Activated CD8-positive, alpha-beta T cell treated with anti-CD3 and anti-CD28 coated beads, Interleukin-2, amount 10 ng/mL, durations not matched to agents 7 days and 5 days (primary cell): Measurements from ENCODE around the gene ZMYND19. TPM values are rescaled to one million over a fixed set of nuclear protein-coding genes. Genes with fewer than 3 reads are reported as not detected.
"Not testable (repeated sequence)": the region's sequence is repeated elsewhere in the genome, so short reads cannot be mapped to it uniquely, and the experiment has no call there.

Source experiments
- ATAC-seq: fragments of 150-1000 bp; cut with Tn5 transposase; one replicate; pipeline ENCODE4 v1.10.0; 2021; ENCODE audit warnings: moderate library complexity
- CTCF ChIA-PET: fragments of 350-600 bp; sonication (Branson Sonifier 250); formaldehyde crosslinking; loops from one replicate; lab custom pipeline; 2021; ENCODE audit warnings: antibody characterized with exemption; lab: Charles Lee
- POLR2A ChIA-PET: fragments of 350-600 bp; sonication (Branson Sonifier 250); formaldehyde crosslinking; loops from one replicate; lab custom pipeline; 2021; ENCODE audit warnings: antibody characterized with exemption; lab: Charles Lee
- DNase-seq: peaks from one replicate; pipeline ENCODE4 v3.0.0-alpha.2; 2020
- H3K27ac Mint-ChIP-seq: one replicate; pipeline ENCODE4 v1.8.0; 2021; ENCODE audit warnings: mild to moderate bottlenecking, mixed read lengths
- H3K27me3 Mint-ChIP-seq: one replicate; pipeline ENCODE4 v1.8.0; 2021; ENCODE audit warnings: low read depth, mixed read lengths
- H3K36me3 Mint-ChIP-seq: one replicate; pipeline ENCODE4 v1.8.0; 2021; ENCODE audit warnings: low read depth, mixed read lengths
- H3K4me1 Mint-ChIP-seq: one replicate; pipeline ENCODE4 v1.8.0; 2021; ENCODE audit warnings: low read depth, mixed read lengths
- H3K4me3 Mint-ChIP-seq: one replicate; pipeline ENCODE4 v1.8.0; 2021; ENCODE audit warnings: mild to moderate bottlenecking, mixed read lengths
- H3K9me3 Mint-ChIP-seq: one replicate; pipeline ENCODE4 v1.8.0; 2022; ENCODE audit warnings: mixed read lengths; ENCODE audit not compliant: insufficient read depth
- total RNA-seq, 2 experiments: library from RNA; stranded (reverse); gene quantifications; one replicate each; pipeline ENCODE4 v1.2.3, GENCODE V29; 2021

Gene ZMYND19
- total RNA-seq, 2 experiments from 2014 or later = 35.4 to 38.3 TPM

DNA sequence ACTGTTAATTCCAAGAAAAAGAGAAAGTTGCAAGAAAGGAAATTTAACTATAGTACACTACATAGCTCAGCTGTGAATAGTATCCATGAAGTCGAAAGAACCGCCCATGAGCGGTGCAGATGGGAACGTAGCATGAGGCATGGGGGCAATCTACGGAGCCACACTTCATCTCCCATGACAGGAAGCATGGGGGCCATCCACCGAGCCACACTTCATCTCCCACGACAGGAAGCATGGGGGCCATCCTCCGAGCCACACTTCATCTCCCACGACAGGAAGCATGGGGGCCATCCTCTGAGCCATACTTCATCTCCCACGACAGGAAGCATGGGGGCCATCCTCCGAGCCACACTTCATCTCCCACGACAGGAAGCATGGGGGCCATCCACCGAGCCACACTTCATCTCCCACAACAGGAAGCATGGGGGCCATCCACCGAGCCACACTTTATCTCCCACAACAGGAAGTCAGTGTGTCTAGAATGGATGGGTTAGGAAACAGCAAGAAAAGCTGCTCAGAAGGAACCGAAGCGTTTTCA lies 53.6 kb downstream of the ZMYND19 start:
- ATAC-seq (peak; percentile 60), DNase-seq (peak; percentile 56)
- Mint-ChIP-seq H3K4me3 (peak overlapping the region; percentile 5), H3K27ac (peak overlapping the region; percentile 93), H3K4me1 (peaks cover 30% of the 10 kb centered on the region), H3K36me3 (peaks cover 21% of the 10 kb centered on the region)
- not testable (repeated sequence) for H3K27me3 Mint-ChIP-seq, H3K9me3 Mint-ChIP-seq
- ChIA-PET POLR2A (interaction anchor here (1.4 kb wide), 1 partner anchor 15 kb away, joined by 4 read pairs; the partner anchor contains the start of gene MRPL41), CTCF (interaction anchor here (1.3 kb wide), 1 partner anchor 11 kb away, joined by 4 read pairs; no protein-coding TSS in a partner anchor)

DNA sequence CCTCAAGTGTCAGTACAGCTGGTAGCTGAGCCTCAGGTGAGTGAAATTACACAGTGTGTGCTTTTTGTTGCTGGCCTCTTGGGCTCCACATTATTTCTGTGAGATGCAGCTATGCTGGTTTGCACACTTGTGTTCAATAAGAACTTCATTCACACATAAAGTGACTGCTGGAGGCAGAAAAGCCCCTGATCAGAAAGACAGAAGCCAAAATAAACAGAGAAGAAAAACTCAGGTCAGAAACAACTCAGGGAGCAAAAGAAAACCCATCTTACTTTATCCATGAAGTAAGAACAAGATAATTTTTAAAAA lies 55.2 kb downstream of the ZMYND19 start:
- Mint-ChIP-seq H3K27ac (peak overlapping the region; percentile 79), H3K27me3 (no peaks in the 10 kb centered on the region), H3K9me3 (peaks cover 5% of the 10 kb centered on the region), H3K4me3 (no peak overlapping the region), H3K4me1 (peaks cover 41% of the 10 kb centered on the region), H3K36me3 (peaks cover 21% of the 10 kb centered on the region)
- ATAC-seq (no peak), DNase-seq (no peak)
- ChIA-PET CTCF (interaction anchor here (0.7 to 1.5 kb wide), 5 partner anchors 10 to 112 kb away, joined by 3 to 7 read pairs (median 4); partner anchors contain the start of genes EXD3, MRPL41, NOXA1 and PNPLA7), POLR2A (no interaction called here)

DNA sequence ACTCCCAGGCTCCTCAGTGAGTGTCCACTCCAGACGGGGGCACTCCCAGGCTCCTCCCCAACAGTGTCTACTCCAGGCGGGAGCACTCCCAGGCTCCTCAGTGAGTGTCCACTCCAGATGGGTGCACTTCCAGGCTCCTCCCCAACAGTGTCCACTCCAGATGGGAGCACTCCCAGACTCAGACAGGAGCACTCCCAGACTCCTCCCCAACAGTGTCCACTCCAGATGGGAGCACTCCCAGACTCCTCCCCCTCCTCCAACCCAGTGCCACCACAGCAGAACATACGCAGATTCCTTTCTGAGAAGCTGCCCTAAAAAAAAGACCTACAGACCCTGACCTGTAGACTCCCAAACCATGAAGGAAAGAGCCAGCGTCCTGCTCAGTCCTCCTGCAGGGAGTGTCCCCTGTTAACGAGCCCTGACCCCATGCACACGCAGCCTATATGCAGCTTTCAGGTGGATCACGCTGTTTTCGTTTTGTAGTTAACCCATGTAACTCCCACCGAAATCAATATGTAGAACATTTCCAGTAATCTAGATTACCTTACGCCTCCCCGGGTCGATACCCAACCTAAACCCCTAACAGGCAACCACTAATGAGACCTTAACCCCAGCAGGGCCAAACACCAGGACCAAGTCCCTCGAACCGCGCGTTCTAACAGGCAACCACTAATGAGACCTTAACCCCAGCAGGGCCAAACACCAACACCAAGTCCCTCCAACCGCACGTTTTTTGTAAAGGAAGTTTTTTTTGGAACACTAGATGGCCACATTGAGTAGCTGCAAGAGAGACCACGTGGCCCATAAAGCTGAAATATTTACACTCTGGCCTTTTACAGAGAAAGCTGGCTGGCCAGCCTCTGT lies 55.8 kb downstream of the ZMYND19 start:
- ATAC-seq (peak; percentile 40), DNase-seq (peak; percentile 31)
- Mint-ChIP-seq H3K27ac (peak overlapping the region; percentile 79), H3K4me3 (no peak overlapping the region), H3K9me3 (peaks cover 5% of the 10 kb centered on the region), H3K36me3 (peaks cover 21% of the 10 kb centered on the region), H3K27me3 (no peaks in the 10 kb centered on the region), H3K4me1 (peaks cover 41% of the 10 kb centered on the region)
- ChIA-PET CTCF (interaction anchor here (0.7 to 1.5 kb wide), 5 partner anchors 11 to 112 kb away, joined by 3 to 7 read pairs (median 4); partner anchors contain the start of genes EXD3, MRPL41, NOXA1 and PNPLA7), POLR2A (no interaction called here)

DNA sequence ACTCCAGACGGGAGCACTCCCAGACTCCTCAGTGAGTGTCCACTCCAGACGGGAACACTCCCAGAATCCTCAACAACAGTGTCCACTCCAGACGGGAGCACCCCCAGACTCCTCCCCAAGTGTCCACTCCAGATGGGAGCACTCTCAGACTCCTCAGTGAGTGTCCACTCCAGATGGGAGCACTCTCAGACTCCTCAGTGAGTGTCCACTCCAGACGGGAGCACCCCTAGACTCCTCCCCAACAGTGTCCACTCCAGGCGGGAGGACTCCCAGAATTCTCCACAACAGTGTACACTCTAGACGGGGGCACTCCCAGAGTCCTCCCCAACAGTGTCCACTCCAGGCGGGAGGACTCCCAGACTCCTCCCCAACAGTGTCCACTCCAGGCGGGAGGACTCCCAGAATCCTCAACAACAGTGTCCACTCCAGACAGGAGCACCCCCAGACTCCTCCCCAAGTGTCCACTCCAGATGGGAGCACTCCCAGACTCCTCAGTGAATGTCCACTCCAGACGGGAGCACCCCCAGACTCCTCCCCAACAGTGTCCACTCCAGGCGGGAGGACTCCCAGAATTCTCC lies 57.3 kb downstream of the ZMYND19 start:
- CTCF ChIA-PET = interaction anchor here (1.2 to 1.8 kb wide), 2 partner anchors 24 to 89 kb away, joined by 3 to 5 read pairs; no protein-coding TSS in a partner anchor
- POLR2A ChIA-PET, H3K9me3 Mint-ChIP-seq, DNase-seq, H3K27ac Mint-ChIP-seq, H3K27me3 Mint-ChIP-seq, ATAC-seq, H3K4me3 Mint-ChIP-seq: not testable (repeated sequence)
- Mint-ChIP-seq H3K36me3 (peaks cover 21% of the 10 kb centered on the region), H3K4me1 (peaks cover 40% of the 10 kb centered on the region)

Other genes with a start within 250 kb of the ZMYND19 start
- gene EXD3, start 167.3 kb downstream of the ZMYND19 start, total RNA-seq = 10 to 100 TPM in 1 of 2 experiments, 1 to 10 TPM in 1; 10.0 to 10.9 TPM
- gene NOXA1, start 167.1 kb downstream of the ZMYND19 start, total RNA-seq = under 1 TPM; 0.52 to 0.58 TPM
- not detected for gene ENTPD8, start 149.2 kb downstream of the ZMYND19 start, total RNA-seq
- 10 to 100 TPM; 55.0 to 59.0 TPM for gene NSMF, start 131.2 kb downstream of the ZMYND19 start, total RNA-seq
- 1 to 10 TPM; 3.4 to 3.7 TPM for gene PNPLA7, start 40.1 kb downstream of the ZMYND19 start, total RNA-seq
- 10 to 100 TPM; 51.4 to 55.5 TPM for gene MRPL41, start 38.6 kb downstream of the ZMYND19 start, total RNA-seq
- gene DPH7, start 11.6 kb downstream of the ZMYND19 start, total RNA-seq = 10 to 100 TPM; 36.8 to 37.1 TPM
- 10 to 100 TPM; 42.3 to 45.1 TPM for gene ARRDC1, start 15.2 kb upstream of the ZMYND19 start, total RNA-seq
- gene EHMT1, start 28.5 kb upstream of the ZMYND19 start, total RNA-seq = 100 to 1,000 TPM; 112 to 115 TPM